Activated naive CD8-positive, alpha-beta T cell treated with anti-CD3 and anti-CD28 coated beads for 36 hours (primary cell): ENCODE results near the gene IMPA2. TPM values are rescaled to one million over a fixed set of nuclear protein-coding genes. Genes with fewer than 3 reads are reported as not detected.

Experiments used
- DNase-seq: peaks from one replicate; pipeline ENCODE4 v3.0.0; 2021
- H3K27ac Mint-ChIP-seq: one replicate; pipeline ENCODE4 v1.8.0; 2022; ENCODE audit warnings: mild to moderate bottlenecking, moderate library complexity, mixed read lengths
- H3K27me3 Mint-ChIP-seq: one replicate; pipeline ENCODE4 v1.8.0; 2022; ENCODE audit warnings: mild to moderate bottlenecking, mixed read lengths
- H3K36me3 Mint-ChIP-seq: one replicate; pipeline ENCODE4 v1.8.0; 2021; ENCODE audit warnings: mild to moderate bottlenecking, mixed read lengths
- H3K4me1 Mint-ChIP-seq: one replicate; pipeline ENCODE4 v1.8.0; 2021; ENCODE audit warnings: mixed read lengths
- H3K4me3 Mint-ChIP-seq: one replicate; pipeline ENCODE4 v1.8.0; 2022; ENCODE audit warnings: mild to moderate bottlenecking, moderate library complexity, mixed read lengths
- H3K9me3 Mint-ChIP-seq: one replicate; pipeline ENCODE4 v1.8.0; 2022; ENCODE audit warnings: mixed read lengths
- total RNA-seq, 2 experiments: library from RNA; stranded (reverse); gene quantifications; one replicate each; pipeline ENCODE4 v1.2.3, GENCODE V29; 2021

The IMPA2 gene
- total RNA-seq, 2 experiments from 2014 or later: 16.0 to 17.2 TPM

- H3K4me3 Mint-ChIP-seq: no peak overlapping the region
- no peaks in the 10 kb centered on the region for H3K4me1 Mint-ChIP-seq
- no peaks in the 10 kb centered on the region for H3K27me3 Mint-ChIP-seq
- no peaks in the 10 kb centered on the region for H3K9me3 Mint-ChIP-seq
- DNase-seq: no peak
- peaks cover 4% of the 10 kb centered on the region for H3K36me3 Mint-ChIP-seq
- H3K27ac Mint-ChIP-seq: no peak overlapping the region
Measured at GRCh38 chr18:12005538-12006487, 24.5 kb downstream of the IMPA2 start.

GRCh38 chr18:12006488-12006840 lies 25.2 kb downstream of the IMPA2 start:
- Mint-ChIP-seq H3K4me3 (no peak overlapping the region), H3K9me3 (no peaks in the 10 kb centered on the region)

GRCh38 chr18:12007063-12007462 lies 25.8 kb downstream of the IMPA2 start:
- Mint-ChIP-seq H3K9me3 (no peaks in the 10 kb centered on the region), H3K36me3 (peaks cover 4% of the 10 kb centered on the region), H3K4me3 (no peak overlapping the region), H3K27ac (no peak overlapping the region), H3K27me3 (no peaks in the 10 kb centered on the region), H3K4me1 (no peaks in the 10 kb centered on the region)
- DNase-seq: no peak

More at GRCh38 chr18:12006488-12006840, 25.2 kb downstream of the IMPA2 start:
- no peak overlapping the region for H3K27ac Mint-ChIP-seq
- no peaks in the 10 kb centered on the region for H3K27me3 Mint-ChIP-seq
- H3K36me3 Mint-ChIP-seq: peaks cover 4% of the 10 kb centered on the region
- DNase-seq: no peak
- no peaks in the 10 kb centered on the region for H3K4me1 Mint-ChIP-seq

- Mint-ChIP-seq H3K9me3 (no peaks in the 10 kb centered on the region), H3K4me3 (no peak overlapping the region), H3K4me1 (no peaks in the 10 kb centered on the region), H3K36me3 (peaks cover 4% of the 10 kb centered on the region), H3K27me3 (no peaks in the 10 kb centered on the region), H3K27ac (no peak overlapping the region)
- DNase-seq: no peak
Measured at GRCh38 chr18:12008181-12008767, 27.0 kb downstream of the IMPA2 start.

- Mint-ChIP-seq H3K27me3 (no peaks in the 10 kb centered on the region), H3K4me3 (no peak overlapping the region), H3K27ac (no peak overlapping the region), H3K36me3 (peaks cover 4% of the 10 kb centered on the region), H3K4me1 (no peaks in the 10 kb centered on the region), H3K9me3 (no peaks in the 10 kb centered on the region)
- no peak for DNase-seq
Measured at GRCh38 chr18:12008842-12009580, 27.7 kb downstream of the IMPA2 start.

- Mint-ChIP-seq H3K27ac (no peak overlapping the region), H3K9me3 (no peaks in the 10 kb centered on the region), H3K4me1 (no peaks in the 10 kb centered on the region), H3K4me3 (no peak overlapping the region), H3K36me3 (peaks cover 4% of the 10 kb centered on the region), H3K27me3 (no peaks in the 10 kb centered on the region)
- no peak for DNase-seq
Measured at GRCh38 chr18:12009581-12010140, 28.4 kb downstream of the IMPA2 start.

- no peak overlapping the region for H3K27ac Mint-ChIP-seq
- H3K9me3 Mint-ChIP-seq: no peaks in the 10 kb centered on the region
- DNase-seq: no peak
- H3K4me1 Mint-ChIP-seq: no peaks in the 10 kb centered on the region
- H3K27me3 Mint-ChIP-seq: no peaks in the 10 kb centered on the region
- no peak overlapping the region for H3K4me3 Mint-ChIP-seq
- H3K36me3 Mint-ChIP-seq: peaks cover 4% of the 10 kb centered on the region
Measured at GRCh38 chr18:12010187-12010802, 29.0 kb downstream of the IMPA2 start.

GRCh38 chr18:12011199-12011956 lies 30.1 kb downstream of the IMPA2 start:
- no peaks in the 10 kb centered on the region for H3K27me3 Mint-ChIP-seq
- H3K27ac Mint-ChIP-seq: no peak overlapping the region
- H3K4me3 Mint-ChIP-seq: no peak overlapping the region
- peaks cover 4% of the 10 kb centered on the region for H3K36me3 Mint-ChIP-seq
- no peaks in the 10 kb centered on the region for H3K9me3 Mint-ChIP-seq
- no peak for DNase-seq
- no peaks in the 10 kb centered on the region for H3K4me1 Mint-ChIP-seq

- Mint-ChIP-seq H3K4me3 (no peak overlapping the region), H3K4me1 (no peaks in the 10 kb centered on the region), H3K27me3 (no peaks in the 10 kb centered on the region), H3K36me3 (peaks cover 4% of the 10 kb centered on the region), H3K27ac (no peak overlapping the region), H3K9me3 (no peaks in the 10 kb centered on the region)
- no peak for DNase-seq
Measured at GRCh38 chr18:12011957-12012549, 30.7 kb downstream of the IMPA2 start.

- no peaks in the 10 kb centered on the region for H3K27me3 Mint-ChIP-seq
- no peak overlapping the region for H3K4me3 Mint-ChIP-seq
- H3K4me1 Mint-ChIP-seq: no peaks in the 10 kb centered on the region
- DNase-seq: no peak
- no peak overlapping the region for H3K27ac Mint-ChIP-seq
- peaks cover 4% of the 10 kb centered on the region for H3K36me3 Mint-ChIP-seq
- no peaks in the 10 kb centered on the region for H3K9me3 Mint-ChIP-seq
Measured at GRCh38 chr18:12012697-12013096, 31.4 kb downstream of the IMPA2 start.

GRCh38 chr18:12013186-12013916 lies 32.0 kb downstream of the IMPA2 start:
- Mint-ChIP-seq H3K27ac (no peak overlapping the region), H3K9me3 (no peaks in the 10 kb centered on the region), H3K4me1 (no peaks in the 10 kb centered on the region), H3K27me3 (no peaks in the 10 kb centered on the region), H3K36me3 (peaks cover 2% of the 10 kb centered on the region), H3K4me3 (no peak overlapping the region)
- DNase-seq: no peak

GRCh38 chr18:12014086-12014485 lies 32.8 kb downstream of the IMPA2 start:
- H3K4me1 Mint-ChIP-seq: no peaks in the 10 kb centered on the region
- H3K36me3 Mint-ChIP-seq: no peaks in the 10 kb centered on the region
- no peak for DNase-seq
- no peak overlapping the region for H3K4me3 Mint-ChIP-seq
- H3K9me3 Mint-ChIP-seq: no peaks in the 10 kb centered on the region
- H3K27ac Mint-ChIP-seq: no peak overlapping the region
- no peaks in the 10 kb centered on the region for H3K27me3 Mint-ChIP-seq
